Measurements from ENCODE around the gene SYCP2L. TPM values are rescaled to one million over a fixed set of nuclear protein-coding genes. Genes with fewer than 3 reads are reported as not detected.

Gene SYCP2L
- total and polyA plus RNA-seq, 2 of the 8 experiments (the other 6 are each of a cell fraction or from before 2014, with no cell fraction given) = 1.7 to 4.2 TPM

DNA sequence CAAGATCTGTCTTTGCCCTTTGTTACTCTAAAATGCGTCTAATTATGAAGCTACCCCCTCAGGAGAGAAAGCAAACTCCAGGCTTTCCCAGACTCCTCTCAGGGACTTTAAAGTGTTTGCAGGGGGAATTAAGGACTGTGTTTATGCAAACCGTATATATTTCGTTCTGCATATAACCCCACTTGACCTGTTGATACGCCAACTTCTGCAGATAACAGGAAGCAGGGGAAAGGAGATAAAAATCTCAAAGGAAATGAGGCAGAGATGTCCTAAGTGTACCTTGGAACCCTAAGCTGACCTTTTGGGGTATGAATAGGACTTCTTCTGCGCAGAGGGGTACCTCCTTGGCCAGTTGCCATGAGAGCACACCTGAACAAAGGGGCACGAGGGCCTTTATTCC is 8.1 kb downstream of the SYCP2L start:
- Histone ChIP-seq H2AK5ac (ENCODE audit: low read depth, low read length) (no peak overlapping the region), H2BK120ac (replicated peaks; ENCODE audit: low read depth, low read length) (no peak overlapping the region), H2BK15ac (ENCODE audit: low read length) (no peak overlapping the region), H2BK20ac (ENCODE audit: low read length) (no peak overlapping the region), H3K79me2 (ENCODE audit: control insufficient read depth in 1 of 2, insufficient read depth in 2 of 2, low read length in 2 of 2) (no peaks in the 10 kb centered on the region), H4K20me1 (replicated peaks in 1 of 2; ENCODE audit: control insufficient read depth in 1 of 2, insufficient read depth in 2 of 2, low read length in 2 of 2) (no peaks in the 10 kb centered on the region), H4K5ac (ENCODE audit: insufficient read length, low read depth, low read length) (no peak overlapping the region), H3K4me3 (ENCODE audit: extremely low read depth in 1 of 4, insufficient read depth in 2 of 4, low read depth in 3 of 4, low read length in 4 of 4) (no peak overlapping the region), H2BK12ac (ENCODE audit: low read depth, low read length) (no peak overlapping the region), H3K4me1 (replicated peaks in 1 of 4; ENCODE audit: control insufficient read depth in 3 of 4, insufficient read depth in 4 of 4, low read length in 3 of 4) (no peaks in the 10 kb centered on the region), H3K36me3 (ENCODE audit: control insufficient read depth in 2 of 4, insufficient read depth in 4 of 4, low read length in 3 of 4) (0 out of 8 replicates have a peak, but pooled peaks cover 0 to 4% (median 0%) of the 10 kb centered on the region in 4 experiments), H3K27ac (ENCODE audit: low read depth, low read length) (no peak overlapping the region), H3K56ac (replicated peaks; ENCODE audit: insufficient read length, low read depth, low read length) (no peak overlapping the region), H3K4ac (replicated peaks; ENCODE audit: insufficient read length, low read depth, low read length) (no peak overlapping the region), H2AFZ (ENCODE audit: low read length) (no peak overlapping the region), H3K23ac (ENCODE audit: insufficient read length) (no peak overlapping the region), H2BK5ac (ENCODE audit: low read depth, low read length) (no peak overlapping the region), H3K18ac (ENCODE audit: extremely low read depth, low read length) (no peak overlapping the region), H3K9me3 (ENCODE audit: insufficient read depth in 2 of 2, low read depth in 1 of 2, low read length in 1 of 2) (no peaks in the 10 kb centered on the region), H4K91ac (replicated peaks; ENCODE audit: insufficient read length, low read length) (no peak overlapping the region), H3K23me2 (ENCODE audit: low read depth, low read length) (no peaks in the 10 kb centered on the region; the same call in 1 of the 2 replicates), H3K79me1 (ENCODE audit: low read depth, low read length) (peaks cover 2% of the 10 kb centered on the region; the same call in 1 of the 2 replicates), H3K9ac (replicated peaks in 1 of 4; ENCODE audit: extremely low read depth in 1 of 4, low read depth in 3 of 4, low read length in 3 of 4) (no peak overlapping the region), H3K14ac (ENCODE audit: insufficient read length) (no peak overlapping the region), H3K4me2 (ENCODE audit: insufficient read depth in 1 of 2, low read depth in 2 of 2, low read length in 2 of 2) (no peak overlapping the region), H4K8ac (ENCODE audit: extremely low read depth, insufficient read depth, low read length) (no peak overlapping the region), H3K27me3 (replicated peaks in 1 of 4; ENCODE audit: control insufficient read depth in 3 of 4, extremely low read depth in 1 of 4, insufficient read depth in 3 of 4, low read length in 3 of 4) (no peaks in the 10 kb centered on the region)
- no peak for FAIRE-seq
- ChIA-PET POLR2A (ENCODE audit: partially characterized antibody) (no interaction called here), CTCF (ENCODE audit: partially characterized antibody) (interaction anchor here (0.6 to 1.5 kb wide), 3 partner anchors 35 to 151 kb away, joined by 3 to 4 read pairs (median 4); no protein-coding TSS in a partner anchor)
- TF ChIP-seq GTF2F1 (IDR thresholded peaks at IDR 0.05; ENCODE audit: borderline replicate concordance, low read depth, low read length) = no peak
- no peak for TF ChIP-seq CBX5 (IDR thresholded peaks at IDR 0.05; ENCODE audit: low read depth, low read length)
- TF ChIP-seq SIN3A (conservative IDR thresholded peaks at IDR 0.05 in 1 of 2, IDR thresholded peaks at IDR 0.05 in 1 of 2; ENCODE audit: low read depth in 1 of 2, low read length in 2 of 2) = no peak
- TF ChIP-seq, protein P1, sequence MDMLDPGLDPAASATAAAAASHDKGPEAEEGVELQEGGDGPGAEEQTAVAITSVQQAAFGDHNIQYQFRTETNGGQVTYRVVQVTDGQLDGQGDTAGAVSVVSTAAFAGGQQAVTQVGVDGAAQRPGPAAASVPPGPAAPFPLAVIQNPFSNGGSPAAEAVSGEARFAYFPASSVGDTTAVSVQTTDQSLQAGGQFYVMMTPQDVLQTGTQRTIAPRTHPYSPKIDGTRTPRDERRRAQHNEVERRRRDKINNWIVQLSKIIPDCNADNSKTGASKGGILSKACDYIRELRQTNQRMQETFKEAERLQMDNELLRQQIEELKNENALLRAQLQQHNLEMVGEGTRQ (IDR thresholded peaks at IDR 0.05; ENCODE audit: low read length) = no peak
- TF ChIP-seq, protein P2, sequence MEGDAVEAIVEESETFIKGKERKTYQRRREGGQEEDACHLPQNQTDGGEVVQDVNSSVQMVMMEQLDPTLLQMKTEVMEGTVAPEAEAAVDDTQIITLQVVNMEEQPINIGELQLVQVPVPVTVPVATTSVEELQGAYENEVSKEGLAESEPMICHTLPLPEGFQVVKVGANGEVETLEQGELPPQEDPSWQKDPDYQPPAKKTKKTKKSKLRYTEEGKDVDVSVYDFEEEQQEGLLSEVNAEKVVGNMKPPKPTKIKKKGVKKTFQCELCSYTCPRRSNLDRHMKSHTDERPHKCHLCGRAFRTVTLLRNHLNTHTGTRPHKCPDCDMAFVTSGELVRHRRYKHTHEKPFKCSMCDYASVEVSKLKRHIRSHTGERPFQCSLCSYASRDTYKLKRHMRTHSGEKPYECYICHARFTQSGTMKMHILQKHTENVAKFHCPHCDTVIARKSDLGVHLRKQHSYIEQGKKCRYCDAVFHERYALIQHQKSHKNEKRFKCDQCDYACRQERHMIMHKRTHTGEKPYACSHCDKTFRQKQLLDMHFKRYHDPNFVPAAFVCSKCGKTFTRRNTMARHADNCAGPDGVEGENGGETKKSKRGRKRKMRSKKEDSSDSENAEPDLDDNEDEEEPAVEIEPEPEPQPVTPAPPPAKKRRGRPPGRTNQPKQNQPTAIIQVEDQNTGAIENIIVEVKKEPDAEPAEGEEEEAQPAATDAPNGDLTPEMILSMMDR (IDR thresholded peaks at IDR 0.05; ENCODE audit: control extremely low read depth in 1 of 3, insufficient read depth in 1 of 3, low read depth in 1 of 3, low read length in 3 of 3) = no peak
- no peak for TF ChIP-seq SP4 (IDR thresholded peaks at IDR 0.05; ENCODE audit: low read length)
- TF ChIP-seq CBX8 (IDR thresholded peaks at IDR 0.05; ENCODE audit: borderline replicate concordance, low read depth, low read length) = no peak
- WGBS, 2 experiments (ENCODE audit: extremely low coverage in 1 of 2, insufficient coverage in 1 of 2, insufficient read length in 1 of 2, insufficient replicate concordance in 2 of 2, low coverage in 1 of 2, low lambda C conversion rate in 2 of 2, missing lambda C conversion rate in 1 of 2) = 71% methylated on average over 6 of the region's 6 CpGs; no CpG with 5 or more reads in 1 of the 2 experiments
- no peak for DNase-seq (ENCODE audit: low read depth in 1 of 2, low spot score in 2 of 2)
